Aorta (tissue), 5 donors: ENCODE data around the gene TLR2. TPM values are rescaled to one million over a fixed set of nuclear protein-coding genes. Genes with fewer than 3 reads are reported as not detected.
A peak's percentile ranks its signal among the peaks of the same experiment; 100 is the strongest.
"Not testable (repeated sequence)": the region's sequence is repeated elsewhere in the genome, so short reads cannot be mapped to it uniquely, and the experiment has no call there.

Source experiments
- ATAC-seq: fragments of 200-7000 bp; cut with Tn5 transposase; one replicate; pipeline ENCODE4 v1.9.1; 2022; ENCODE audit warnings: moderate library complexity; ENCODE audit not compliant: low FRiP score
- DNase-seq, 2 donors: peaks; one replicate each; pipeline ENCODE4 v3.0.0-alpha.2; 2020
- H3K27ac ChIP-seq, 2 donors: one replicate each; pipeline ENCODE4 v1.5.1; 2013; ENCODE audit warnings: low read length in 2 of 2, mild to moderate bottlenecking in 2 of 2, moderate library complexity in 2 of 2, control low read depth in 1 of 2, inconsistent platforms in 1 of 2, low read depth in 1 of 2
- H3K27me3 ChIP-seq, 2 donors: one replicate each; pipeline ENCODE4 v1.6.1; 2013; ENCODE audit warnings: control low read depth in 1 of 2, low read length in 1 of 2, mild to moderate bottlenecking in 1 of 2, moderate library complexity in 1 of 2; ENCODE audit not compliant: insufficient read depth in 2 of 2, control insufficient read depth in 1 of 2
- H3K36me3 ChIP-seq, 2 donors: one replicate each; pipeline ENCODE4 v1.6.1; 2013; ENCODE audit warnings: control low read depth in 1 of 2, low read length in 1 of 2, mild to moderate bottlenecking in 1 of 2; ENCODE audit not compliant: insufficient read depth in 2 of 2, control insufficient read depth in 1 of 2
- H3K4me1 ChIP-seq, 2 donors: one replicate each; pipeline ENCODE4 v1.6.1; 2013; ENCODE audit warnings: low read length in 2 of 2, control low read depth in 1 of 2, mild to moderate bottlenecking in 1 of 2, moderate library complexity in 1 of 2; ENCODE audit not compliant: insufficient read depth in 2 of 2, control insufficient read depth in 1 of 2
- H3K4me3 ChIP-seq, 2 donors: one replicate each; pipeline ENCODE4 v1.5.1; 2013; ENCODE audit warnings: low read length in 2 of 2, control low read depth in 1 of 2, mild to moderate bottlenecking in 1 of 2
- H3K9me3 ChIP-seq: one replicate; pipeline ENCODE4 v1.6.1; 2013; ENCODE audit warnings: mild to moderate bottlenecking, low read length; ENCODE audit not compliant: control insufficient read depth
- WGBS, 2 donors: extraction: QIAGEN DNeasy Blood & Tissue Kit; methylation state at CpG; one replicate each; pipeline ENCODE4 v1.1.7; 2013; 5-methylcytosine and 5-hydroxymethylcytosine counted together
- intact Hi-C, 2 donors: fragments of 100-400 bp; cut with DNase I; formaldehyde crosslinking; loops; one replicate each; pipeline versions ENCODE4 v1.14.2 to v1.15.0; 2022
- polyA plus RNA-seq, 2 donors: library from polyadenylated mRNA; stranded (reverse); fragments of 200-250 nt; gene quantifications; one replicate each; pipeline ENCODE4 v1.2.3, GENCODE V29; 2013
- total RNA-seq, 2 donors: library from RNA; stranded (reverse); fragmentation: NEBNext Ultra II Directional; extraction: Animal tissue kit (Norgen Biotek cat#: 25700); gene quantifications; one replicate each; pipeline ENCODE4 v1.2.1, GENCODE V29; 2021
- donor health status: healthy with polysubstance abuse.
- donor health status: Bipolar disorder and iron deficiency.
- donor health status: DM: no; HTN: no; CAD: no.
- donor health status: DM: no; HTN: no; CAD: no.
- donor health status: DM: yes; HTN: yes; CAD: no.

Gene TLR2
- total and polyA plus RNA-seq, 4 donors, result 6.1 to 55.7 (median 31.3) TPM

GRCh38 chr4:153652051-153652784, 31.9 kb upstream of the TLR2 start:
- no peak overlapping the region for H3K4me3 ChIP-seq
- H3K36me3 ChIP-seq, result no peaks in the 10 kb centered on the region
- no peaks in the 10 kb centered on the region for H3K27me3 ChIP-seq
- 80 to 88% methylated on average over 11 of the region's 11 CpGs for WGBS, 2 donors
- no peak for DNase-seq
- H3K4me1 ChIP-seq, result peaks cover 5 to 8% of the 10 kb centered on the region in 2 donors
- peak; percentile 17 for ATAC-seq
- no peak overlapping the region for H3K27ac ChIP-seq
- H3K9me3 ChIP-seq, result no peaks in the 10 kb centered on the region
- intact Hi-C loops, result no loop called here

- 47 to 50% methylated on average over 4 of the region's 4 CpGs for WGBS, 2 donors
- Histone ChIP-seq H3K27me3 (no peaks in the 10 kb centered on the region), H3K36me3 (no peaks in the 10 kb centered on the region), H3K27ac (peak overlapping the region in 1 of 2 donors; percentile 65), H3K9me3 (no peaks in the 10 kb centered on the region), H3K4me3 (no peak overlapping the region), H3K4me1 (peaks cover 0 to 8% of the 10 kb centered on the region in 2 donors)
- ATAC-seq (no peak), DNase-seq (no peak)
- intact Hi-C loops, result no loop called here
Measured at GRCh38 chr4:153655002-153655541, 29.0 kb upstream of the TLR2 start.

- Histone ChIP-seq H3K9me3 (no peaks in the 10 kb centered on the region), H3K27ac (peak overlapping the region in 1 of 2 donors; percentile 65), H3K36me3 (no peaks in the 10 kb centered on the region), H3K27me3 (no peaks in the 10 kb centered on the region), H3K4me3 (no peak overlapping the region), H3K4me1 (peaks cover 0 to 8% of the 10 kb centered on the region in 2 donors)
- WGBS, 2 donors, result 30 to 40% methylated on average over 4 of the region's 4 CpGs
- ATAC-seq (peak; percentile 72), DNase-seq (peak; percentile 83 to 90)
- intact Hi-C loops, result no loop called here
Measured at GRCh38 chr4:153655928-153656327, 28.2 kb upstream of the TLR2 start.

DNA sequence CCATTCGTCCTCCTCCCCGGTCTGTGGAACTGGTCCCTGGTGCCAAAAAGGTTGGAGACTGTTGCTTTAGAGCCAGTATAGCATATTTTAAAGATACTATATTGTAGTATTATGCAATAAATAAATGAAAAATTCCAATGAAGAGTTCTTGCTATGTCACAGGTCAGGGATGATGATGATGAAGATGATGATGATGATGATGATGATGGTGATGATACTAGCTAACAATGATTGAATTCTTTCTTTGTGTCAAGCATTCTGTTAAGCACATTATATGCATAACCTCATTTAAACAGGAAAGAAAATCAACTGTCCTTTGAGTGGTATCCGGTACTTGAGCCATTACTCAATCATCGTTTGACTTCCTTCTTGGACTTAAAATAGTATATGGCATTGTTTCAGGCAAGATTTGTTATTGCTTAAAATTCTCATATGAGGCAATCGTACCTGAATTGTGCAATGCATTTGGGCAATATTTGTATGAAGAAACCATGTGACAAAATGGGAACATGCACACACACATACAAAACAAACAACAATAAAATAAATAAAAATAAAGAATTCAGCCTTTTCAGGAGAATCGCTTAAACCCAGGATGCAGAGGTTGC, 22.8 kb upstream of the TLR2 start:
- H3K4me1 ChIP-seq, result peaks cover 0 to 2% of the 10 kb centered on the region in 2 donors
- WGBS, 2 donors, result 48 to 50% methylated on average over 6 of the region's 6 CpGs
- DNase-seq (no peak), ATAC-seq (peak; percentile 57)
- no peak overlapping the region for H3K4me3 ChIP-seq
- H3K27me3 ChIP-seq, result no peaks in the 10 kb centered on the region
- no peaks in the 10 kb centered on the region for H3K36me3 ChIP-seq
- H3K9me3 ChIP-seq, result no peaks in the 10 kb centered on the region
- no peak overlapping the region for H3K27ac ChIP-seq
- intact Hi-C loops, result no loop called here

- H3K27ac ChIP-seq, result no peak overlapping the region
- intact Hi-C loops, result no loop called here
- 93 to 94% methylated on average over 1 of the region's 1 CpG for WGBS, 2 donors
- no peaks in the 10 kb centered on the region for H3K9me3 ChIP-seq
- peaks cover 0 to 2% of the 10 kb centered on the region in 2 donors for H3K4me1 ChIP-seq
- ATAC-seq, result no peak
- no peaks in the 10 kb centered on the region for H3K36me3 ChIP-seq
- no peak overlapping the region for H3K4me3 ChIP-seq
- no peak for DNase-seq
- no peaks in the 10 kb centered on the region for H3K27me3 ChIP-seq
Measured at GRCh38 chr4:153661908-153662307, 22.2 kb upstream of the TLR2 start.

DNA sequence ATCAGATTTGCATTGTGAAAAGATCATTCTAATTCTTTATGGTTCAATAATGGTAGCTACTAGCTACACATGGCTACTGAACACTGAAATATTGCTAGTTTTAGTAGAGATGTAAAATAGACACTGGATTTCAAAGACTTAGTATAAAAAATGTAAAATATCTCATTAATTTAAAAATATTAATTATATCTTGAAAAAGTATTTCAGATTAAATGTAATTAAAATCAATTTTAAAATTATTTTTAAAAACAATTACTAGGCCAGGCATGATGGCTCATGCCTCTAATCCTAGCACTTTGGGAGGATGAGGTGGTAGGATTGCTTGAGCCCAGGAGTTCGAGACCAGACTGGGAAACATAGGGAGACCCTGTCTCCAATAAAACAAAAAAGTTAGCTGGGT, 20.4 kb upstream of the TLR2 start:
- no peak for DNase-seq
- ATAC-seq, result no peak
- H3K4me3 ChIP-seq, result no peak overlapping the region
- H3K27me3 ChIP-seq, result no peaks in the 10 kb centered on the region
- intact Hi-C loops, result no loop called here
- no peaks in the 10 kb centered on the region for H3K36me3 ChIP-seq
- peaks cover 0 to 2% of the 10 kb centered on the region in 2 donors for H3K4me1 ChIP-seq
- H3K9me3 ChIP-seq, result no peaks in the 10 kb centered on the region
- no peak overlapping the region for H3K27ac ChIP-seq
- WGBS, 2 donors, result 96 to 100% methylated on average over 1 of the region's 1 CpG

GRCh38 chr4:153666505-153666904, 17.6 kb upstream of the TLR2 start:
- 72 to 74% methylated on average over 1 of the region's 1 CpG for WGBS, 2 donors
- DNase-seq, H3K4me1 ChIP-seq, intact Hi-C loops, H3K4me3 ChIP-seq, ATAC-seq, H3K9me3 ChIP-seq, H3K27ac ChIP-seq, H3K27me3 ChIP-seq, H3K36me3 ChIP-seq: not testable (repeated sequence)

DNA sequence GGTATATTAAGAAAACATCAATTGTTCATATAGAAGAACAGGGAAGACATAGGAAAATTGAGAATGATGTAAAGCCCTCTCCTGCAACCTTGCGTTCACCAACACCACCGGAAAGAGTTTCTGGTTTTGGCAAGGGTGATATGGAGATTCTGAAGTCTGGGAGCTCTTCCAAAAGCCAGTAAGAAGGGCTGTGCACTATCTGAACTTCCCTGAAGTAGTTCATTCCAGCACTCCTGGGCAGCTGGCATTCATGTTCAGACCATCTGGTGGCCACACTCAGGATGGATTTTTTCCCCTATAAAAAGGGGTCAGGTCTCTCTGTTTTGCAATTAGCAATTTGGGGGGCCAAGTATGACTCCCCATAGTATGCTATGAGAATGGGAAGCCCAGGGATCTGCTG, 15.4 kb upstream of the TLR2 start:
- H3K4me3 ChIP-seq, result no peak overlapping the region
- ATAC-seq (no peak), DNase-seq (no peak)
- H3K4me1 ChIP-seq, result peaks cover 0 to 2% of the 10 kb centered on the region in 2 donors
- no peaks in the 10 kb centered on the region for H3K9me3 ChIP-seq
- no peaks in the 10 kb centered on the region for H3K36me3 ChIP-seq
- H3K27ac ChIP-seq, result no peak overlapping the region
- no peaks in the 10 kb centered on the region for H3K27me3 ChIP-seq
- 13 to 16% methylated on average over 2 of the region's 2 CpGs for WGBS, 2 donors
- intact Hi-C loops, result loop anchor here in 1 of 2 donors (1.0 kb wide), 1 partner anchor 18 kb away; no protein-coding TSS in a partner anchor

DNA sequence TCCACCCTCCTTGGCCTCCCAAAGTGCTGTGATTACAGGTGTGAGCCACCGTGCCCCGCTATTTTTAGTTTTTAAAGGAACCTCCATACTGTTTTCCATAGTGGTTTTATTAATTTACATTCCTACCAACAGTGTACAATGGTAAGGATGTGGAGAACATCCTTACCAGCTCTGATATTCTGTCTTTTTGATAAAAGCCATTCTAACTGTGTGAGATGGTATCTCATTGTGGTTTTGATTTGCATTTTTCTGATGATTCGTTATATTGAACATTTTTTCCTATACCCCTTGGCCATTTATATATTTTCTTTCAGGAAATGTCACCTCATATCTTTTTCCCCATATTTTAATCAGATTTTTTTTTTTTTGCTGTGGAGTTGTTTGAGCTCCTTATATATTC, 14.2 kb upstream of the TLR2 start:
- Histone ChIP-seq H3K9me3 (no peaks in the 10 kb centered on the region), H3K27me3 (no peaks in the 10 kb centered on the region), H3K36me3 (no peaks in the 10 kb centered on the region), H3K27ac (no peak overlapping the region), H3K4me1 (peaks cover 0 to 2% of the 10 kb centered on the region in 2 donors), H3K4me3 (no peak overlapping the region)
- intact Hi-C loops, result no loop called here
- no peak for ATAC-seq
- no peak for DNase-seq
- 61 to 75% methylated on average over 3 of the region's 3 CpGs for WGBS, 2 donors
